ENCODE results near the gene COL19A1.
"Not testable (repeated sequence)": the region's sequence is repeated elsewhere in the genome, so short reads cannot be mapped to it uniquely, and the experiment has no call there.

The COL19A1 gene

GRCh38 chr6:69867639-69867976 is 1.3 kb downstream of the COL19A1 start:
- DNase-seq: no peak

- no peak for DNase-seq
Measured at GRCh38 chr6:69868252-69868804, 2.0 kb downstream of the COL19A1 start.

- DNase-seq: no peak
Measured at GRCh38 chr6:69868961-69869360, 2.6 kb downstream of the COL19A1 start.

GRCh38 chr6:69871107-69871506 is 4.8 kb downstream of the COL19A1 start:
- no peak for DNase-seq

- no peak for DNase-seq
Measured at GRCh38 chr6:69873291-69873690, 6.9 kb downstream of the COL19A1 start.

GRCh38 chr6:69875715-69876114 is 9.4 kb downstream of the COL19A1 start:
- DNase-seq: no peak

GRCh38 chr6:69878795-69879194 is 12.4 kb downstream of the COL19A1 start:
- no peak for DNase-seq

GRCh38 chr6:69880601-69881000 is 14.2 kb downstream of the COL19A1 start:
- DNase-seq: no peak

GRCh38 chr6:69881322-69882151 is 15.2 kb downstream of the COL19A1 start:
- DNase-seq: peak; percentile 21

- DNase-seq: no peak
Measured at GRCh38 chr6:69883551-69883950, 17.2 kb downstream of the COL19A1 start.

- DNase-seq: no peak
Measured at GRCh38 chr6:69884231-69884630, 17.9 kb downstream of the COL19A1 start.

- peak; percentile 3 for DNase-seq
Measured at GRCh38 chr6:69887026-69887425, 20.7 kb downstream of the COL19A1 start.

- no peak for DNase-seq
Measured at GRCh38 chr6:69887714-69888345, 21.5 kb downstream of the COL19A1 start.

GRCh38 chr6:69888482-69889233 is 22.3 kb downstream of the COL19A1 start:
- no peak for DNase-seq

GRCh38 chr6:69889234-69889974 is 23.0 kb downstream of the COL19A1 start:
- DNase-seq: not testable (repeated sequence)

GRCh38 chr6:69892561-69892960 is 26.2 kb downstream of the COL19A1 start:
- DNase-seq: not testable (repeated sequence)

- not testable (repeated sequence) for DNase-seq
Measured at GRCh38 chr6:69893266-69893665, 26.9 kb downstream of the COL19A1 start.

GRCh38 chr6:69894578-69895347 is 28.4 kb downstream of the COL19A1 start:
- DNase-seq: no peak

GRCh38 chr6:69895396-69895795 is 29.0 kb downstream of the COL19A1 start:
- no peak for DNase-seq

GRCh38 chr6:69900869-69901268 is 34.5 kb downstream of the COL19A1 start:
- no peak for DNase-seq

GRCh38 chr6:69901361-69901760 is 35.0 kb downstream of the COL19A1 start:
- no peak for DNase-seq

GRCh38 chr6:69907981-69908498 is 41.7 kb downstream of the COL19A1 start:
- no peak for DNase-seq
